Epithelial cell of esophagus (primary cell): ENCODE data around the gene SETD4.

Experiments
- DNase-seq: peaks from one replicate; pipeline ENCODE4 v3.0.0; 2010; ENCODE audit warnings: low read depth
- H3K4me3 ChIP-seq: 2 replicates; pipeline ENCODE4 v1.5.1; 2011; ENCODE audit warnings: mild to moderate bottlenecking, low read length, control low read depth
- TF ChIP-seq, protein P1 (sequence below): IDR thresholded peaks from 2 replicates; pipeline ENCODE4 v1.5.1; 2011; ENCODE audit warnings: low read depth, mild to moderate bottlenecking, low read length, control low read depth, inconsistent platforms; ENCODE audit not compliant: insufficient read depth; ENCODE audit errors: missing control alignments

Gene SETD4

DNA sequence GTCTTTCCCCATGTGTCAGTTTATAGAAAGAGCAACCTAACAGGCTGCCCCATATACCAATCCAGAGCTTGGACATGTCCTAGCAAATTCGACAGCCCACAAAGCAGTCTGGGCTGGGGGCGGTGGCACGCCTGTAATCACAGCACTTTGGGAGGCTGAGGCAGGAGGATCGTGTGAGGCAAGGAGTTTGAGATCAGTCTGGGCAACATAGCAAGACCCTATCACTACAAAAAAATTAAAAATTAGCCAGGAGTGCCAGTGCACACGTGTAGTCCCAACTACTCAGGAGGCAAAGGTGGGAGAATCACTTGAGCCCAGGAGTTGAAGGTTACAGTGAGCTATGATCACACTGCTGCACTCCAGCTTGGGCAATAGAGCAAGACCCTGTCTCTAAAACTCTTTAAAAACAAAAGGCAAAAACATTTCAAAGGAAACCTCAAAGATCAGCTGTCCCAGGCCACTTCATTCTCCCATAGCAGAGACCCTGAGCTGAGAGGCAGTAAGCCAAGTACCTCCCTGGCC lies 54.4 kb downstream of the SETD4 start:
- no peak for DNase-seq
- H3K4me3 ChIP-seq = no peak overlapping the region
- TF ChIP-seq, protein P1, sequence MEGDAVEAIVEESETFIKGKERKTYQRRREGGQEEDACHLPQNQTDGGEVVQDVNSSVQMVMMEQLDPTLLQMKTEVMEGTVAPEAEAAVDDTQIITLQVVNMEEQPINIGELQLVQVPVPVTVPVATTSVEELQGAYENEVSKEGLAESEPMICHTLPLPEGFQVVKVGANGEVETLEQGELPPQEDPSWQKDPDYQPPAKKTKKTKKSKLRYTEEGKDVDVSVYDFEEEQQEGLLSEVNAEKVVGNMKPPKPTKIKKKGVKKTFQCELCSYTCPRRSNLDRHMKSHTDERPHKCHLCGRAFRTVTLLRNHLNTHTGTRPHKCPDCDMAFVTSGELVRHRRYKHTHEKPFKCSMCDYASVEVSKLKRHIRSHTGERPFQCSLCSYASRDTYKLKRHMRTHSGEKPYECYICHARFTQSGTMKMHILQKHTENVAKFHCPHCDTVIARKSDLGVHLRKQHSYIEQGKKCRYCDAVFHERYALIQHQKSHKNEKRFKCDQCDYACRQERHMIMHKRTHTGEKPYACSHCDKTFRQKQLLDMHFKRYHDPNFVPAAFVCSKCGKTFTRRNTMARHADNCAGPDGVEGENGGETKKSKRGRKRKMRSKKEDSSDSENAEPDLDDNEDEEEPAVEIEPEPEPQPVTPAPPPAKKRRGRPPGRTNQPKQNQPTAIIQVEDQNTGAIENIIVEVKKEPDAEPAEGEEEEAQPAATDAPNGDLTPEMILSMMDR = no peak

DNA sequence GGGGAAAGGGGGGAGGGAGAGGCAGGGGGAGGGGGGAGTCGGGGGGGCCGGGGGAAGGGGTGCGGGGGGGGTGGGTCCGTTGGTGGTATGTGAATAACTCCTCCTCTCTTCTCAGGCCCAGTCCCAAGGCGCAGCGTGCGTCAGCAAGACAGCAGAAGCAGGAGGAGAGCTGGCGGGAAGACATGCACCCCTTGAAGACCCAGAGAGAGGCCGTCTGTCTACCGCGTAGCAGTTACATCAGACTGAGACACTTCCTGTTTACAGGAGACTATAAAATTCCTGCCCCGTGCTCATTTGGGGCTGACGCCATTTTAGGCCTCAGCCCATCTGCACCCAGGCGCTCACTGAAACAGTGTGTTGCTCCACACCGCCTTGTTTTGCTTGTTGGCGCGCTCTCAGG lies 55.3 kb downstream of the SETD4 start:
- DNase-seq = no peak
- TF ChIP-seq, protein P1 = no peak
- no peak overlapping the region for H3K4me3 ChIP-seq

DNA sequence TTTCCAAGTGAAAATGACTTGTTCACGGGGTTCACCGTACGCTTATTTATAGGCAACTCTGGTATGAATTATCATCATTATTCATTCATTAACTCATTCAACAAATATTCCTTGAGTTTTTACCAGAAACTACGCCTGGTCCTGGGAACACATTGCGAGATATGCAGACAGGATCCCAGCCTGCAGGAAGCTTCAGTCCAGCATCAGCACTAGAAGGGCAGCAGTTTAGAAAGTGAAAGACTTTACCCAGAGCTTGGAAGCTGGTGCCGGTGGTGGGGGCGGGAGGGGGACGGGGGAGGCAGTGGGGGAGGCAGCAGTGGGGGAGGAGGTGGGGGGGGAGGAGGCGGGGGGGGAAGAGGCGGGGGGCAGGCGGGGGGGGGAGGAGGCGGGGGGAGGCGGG lies 55.9 kb downstream of the SETD4 start:
- no peak for DNase-seq
- TF ChIP-seq, protein P1 = no peak
- no peak overlapping the region for H3K4me3 ChIP-seq

DNA sequence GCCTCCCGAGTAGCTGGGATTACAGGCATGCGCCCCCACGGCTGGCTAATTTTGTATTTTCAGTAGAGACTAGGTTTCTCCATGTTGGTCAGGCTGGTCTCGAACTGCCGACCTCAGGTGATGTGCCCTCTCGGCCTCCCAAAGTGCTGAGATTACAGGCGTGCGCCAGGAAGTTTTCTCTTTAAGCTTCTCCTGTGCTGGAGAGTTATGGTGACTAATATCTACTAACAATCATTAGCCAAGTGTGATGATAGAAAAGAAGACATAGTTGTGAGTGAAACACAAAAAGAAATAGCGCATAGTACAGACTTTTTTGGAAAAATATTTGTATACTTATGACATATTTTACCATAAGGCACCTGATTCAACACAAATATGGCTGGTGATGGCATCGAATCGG lies 56.5 kb downstream of the SETD4 start:
- TF ChIP-seq, protein P1 = no peak
- no peak for DNase-seq
- H3K4me3 ChIP-seq = no peak overlapping the region

DNA sequence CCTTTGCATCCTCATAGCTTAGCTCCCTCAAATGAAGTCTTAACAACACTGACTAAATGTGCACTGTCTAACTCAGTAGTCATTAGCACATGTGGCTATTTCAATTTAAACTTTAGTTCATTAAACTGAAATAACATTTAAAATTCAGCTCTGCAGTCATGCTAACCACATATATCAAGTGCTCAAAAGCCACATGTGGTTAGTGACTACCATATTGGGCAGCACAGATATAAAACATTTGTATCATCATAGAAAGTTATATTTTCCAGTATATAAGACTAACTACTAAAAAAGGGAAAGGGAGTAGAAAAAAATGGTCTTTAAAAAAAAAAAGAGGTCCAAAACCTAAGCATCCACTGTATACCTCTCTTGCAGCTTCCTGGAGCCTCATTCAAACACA lies 64.1 kb downstream of the SETD4 start:
- no peak for DNase-seq
- TF ChIP-seq, protein P1 = no peak
- H3K4me3 ChIP-seq = no peak overlapping the region

DNA sequence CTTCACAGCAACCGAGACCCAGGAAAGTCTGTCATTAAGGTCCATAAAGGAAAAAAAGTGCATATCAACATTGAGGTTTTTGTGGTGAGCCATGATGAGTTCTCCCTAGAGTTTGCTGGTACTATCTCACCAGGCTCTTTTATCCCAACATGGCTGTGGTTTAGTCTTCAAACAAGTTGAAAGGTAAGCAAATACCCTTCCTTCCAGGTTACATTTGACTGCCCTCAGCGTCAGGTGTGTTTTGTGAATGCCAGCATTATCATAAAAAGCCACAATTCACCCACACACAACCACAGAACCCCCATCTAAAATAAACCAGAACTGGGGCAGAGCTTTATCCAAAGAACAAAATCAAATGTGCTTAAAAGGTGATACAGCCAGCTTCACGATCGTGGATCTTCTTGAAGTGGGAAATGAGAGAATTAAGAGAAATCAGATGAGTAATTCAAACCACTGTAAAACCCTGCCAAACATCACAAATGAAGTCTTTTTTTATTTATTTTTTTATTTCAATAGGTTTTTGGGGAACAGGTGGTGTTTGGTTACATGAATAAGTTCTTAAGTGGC lies 64.7 kb downstream of the SETD4 start:
- H3K4me3 ChIP-seq = no peak overlapping the region
- TF ChIP-seq, protein P1 = no peak
- no peak for DNase-seq

DNA sequence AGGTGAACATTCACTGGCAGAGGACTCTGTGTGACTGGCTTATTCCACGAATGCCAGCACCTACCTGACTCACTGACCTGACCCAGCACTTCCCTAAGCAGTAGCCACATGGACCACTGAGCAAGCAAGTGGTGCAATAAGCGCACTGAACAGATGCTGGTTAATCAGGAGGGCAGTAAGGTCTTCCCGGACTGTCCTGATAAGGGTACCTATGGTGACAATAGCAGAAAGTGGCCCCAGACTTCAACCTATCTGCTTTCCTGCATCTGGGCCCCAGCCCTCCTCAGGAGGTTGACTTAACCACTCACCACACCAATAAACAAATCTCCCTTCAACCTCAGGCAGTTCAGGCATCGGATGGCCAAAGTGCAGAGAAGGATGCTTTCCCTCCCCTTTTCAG lies 65.7 kb downstream of the SETD4 start:
- no peak for DNase-seq
- TF ChIP-seq, protein P1 = no peak
- no peak overlapping the region for H3K4me3 ChIP-seq
